Endothelial cell of umbilical vein (primary cell): ENCODE data around the gene AHI1. TPM values are rescaled to one million over a fixed set of nuclear protein-coding genes. Genes with fewer than 3 reads are reported as not detected.

Experiments used
- BruUV-seq: library from RNA; stranded (reverse); fragments of 400-500 nt; replicated peaks from 2 replicates; lab custom pipeline; 2021; lab: Mats Ljungman, UMichigan
- CTCF ChIA-PET: fragments of 300-600, 350-600 bp; sonication (Branson Sonifier 250); formaldehyde crosslinking; loops from one replicate; lab custom pipeline; 2021; ENCODE audit warnings: antibody characterized with exemption, inconsistent platforms; lab: Charles Lee
- POLR2A ChIA-PET: fragments of 300-600, 350-600 bp; sonication (Branson Sonifier 250); formaldehyde crosslinking; loops from one replicate; lab custom pipeline; 2021; ENCODE audit warnings: antibody characterized with exemption, inconsistent platforms; lab: Charles Lee
- DNase-seq: peaks from one replicate; pipeline ENCODE4 v3.0.0-alpha.2; 2011; ENCODE audit warnings: low read depth, low spot score
- FAIRE-seq: peaks from 2 replicates; lab custom pipeline; 2011; peaks lifted over from hg19 to GRCh38; lab: Jason Lieb, UNC
- H2AFZ ChIP-seq: 2 replicates; pipeline ENCODE4 v1.6.0; 2012; ENCODE audit warnings: low read depth, low read length, control low read depth, inconsistent platforms
- H3K27ac ChIP-seq: 2 replicates; pipeline ENCODE4 v1.5.1; 2011; ENCODE audit warnings: low read depth, mild to moderate bottlenecking, control low read depth, low read length, moderate library complexity; ENCODE audit not compliant: insufficient read depth
- H3K27me3 ChIP-seq, 2 experiments: 2 replicates each; pipeline versions ENCODE4 v1.6.0 to v1.6.1; 2011; ENCODE audit warnings: low read length in 2 of 2, mixed read lengths in 1 of 2; ENCODE audit not compliant: control insufficient read depth in 2 of 2, insufficient read depth in 2 of 2
- H3K36me3 ChIP-seq, 2 experiments: 2 replicates in 1 of 2; 3 replicates in 1 of 2; pipeline ENCODE4 v1.5.1; 2011; ENCODE audit warnings: low read length in 2 of 2, mild to moderate bottlenecking in 1 of 2, moderate library complexity in 1 of 2; ENCODE audit not compliant: control insufficient read depth in 2 of 2, insufficient read depth in 2 of 2; ENCODE audit errors: extremely low read depth in 1 of 2
- H3K4me1 ChIP-seq: 3 replicates; pipeline ENCODE4 v1.5.1; 2011; ENCODE audit warnings: mild to moderate bottlenecking, low read length; ENCODE audit not compliant: control insufficient read depth, insufficient read depth; ENCODE audit errors: extremely low read depth
- H3K4me2 ChIP-seq: 2 replicates; pipeline ENCODE4 v1.6.1; 2011; ENCODE audit warnings: low read length, control low read depth, mixed read lengths; ENCODE audit not compliant: insufficient read depth
- H3K4me3 ChIP-seq, 3 experiments: fragments of 200-600 bp in 1 of 3; sonication (generic), shearing (Covaris generic) in 1 of 3; replicated peaks in 1 of 3; 2 replicates each; pipeline ENCODE4 v1.5.1; 2011 to 2016; ENCODE audit warnings: control low read depth in 3 of 3, low read length in 3 of 3, mild to moderate bottlenecking in 2 of 3, inconsistent platforms in 1 of 3, low read depth in 1 of 3, moderate library complexity in 1 of 3; ENCODE audit not compliant: insufficient read depth in 1 of 3
- H3K79me2 ChIP-seq: 2 replicates; pipeline ENCODE4 v1.6.0; 2012; ENCODE audit warnings: low read length, inconsistent platforms; ENCODE audit not compliant: control insufficient read depth, insufficient read depth
- H3K9ac ChIP-seq: replicated peaks from 2 replicates; pipeline ENCODE3; 2011; ENCODE audit warnings: low read length, control low read depth; ENCODE audit not compliant: insufficient read depth; ENCODE audit errors: extremely low read depth
- H3K9me1 ChIP-seq: replicated peaks from 3 replicates; pipeline ENCODE4 v1.6.0; 2011; ENCODE audit warnings: mild to moderate bottlenecking, low read length; ENCODE audit not compliant: control insufficient read depth, insufficient read depth; ENCODE audit errors: extremely low read depth
- H3K9me3 ChIP-seq: replicated peaks from 2 replicates; pipeline ENCODE4 v1.5.1; 2012; ENCODE audit warnings: low read length, inconsistent platforms; ENCODE audit not compliant: control insufficient read depth, insufficient read depth
- H4K20me1 ChIP-seq: replicated peaks from 2 replicates; pipeline ENCODE3; 2011; ENCODE audit warnings: mild to moderate bottlenecking, low read length; ENCODE audit not compliant: control insufficient read depth, insufficient read depth; ENCODE audit errors: extremely low read depth
- CTCF ChIP-seq, 2 donors: IDR thresholded peaks; 1 replicate in 1 of 2; 2 replicates in 1 of 2; pipeline ENCODE4 v1.5.1; 2011; ENCODE audit warnings: low read length in 2 of 2, mild to moderate bottlenecking in 2 of 2, moderate library complexity in 2 of 2, control low read depth in 1 of 2, inconsistent platforms in 1 of 2, low read depth in 1 of 2; ENCODE audit not compliant: insufficient read depth in 1 of 2; ENCODE audit errors: extremely low read depth in 1 of 2
- EZH2 ChIP-seq: IDR thresholded peaks from 2 replicates; pipeline ENCODE4 v1.6.1; 2012; ENCODE audit warnings: borderline replicate concordance, low read depth, mild to moderate bottlenecking, moderate library complexity, low read length, inconsistent platforms; ENCODE audit not compliant: severe bottlenecking
- GATA2 ChIP-seq: IDR thresholded peaks from 2 replicates; pipeline ENCODE4 v1.7.0; 2011; ENCODE audit warnings: low read depth, mild to moderate bottlenecking, moderate library complexity, mixed read lengths, low read length; ENCODE audit not compliant: insufficient read length, insufficient read depth
- JUN ChIP-seq: IDR thresholded peaks from 2 replicates; pipeline ENCODE4 v1.6.1; 2011; ENCODE audit warnings: borderline replicate concordance, low read depth; ENCODE audit not compliant: insufficient read length, insufficient read depth
- MAX ChIP-seq: IDR thresholded peaks from 2 replicates; pipeline ENCODE4 v1.6.1; 2011; ENCODE audit not compliant: insufficient read depth, insufficient read length
- MYC ChIP-seq: IDR thresholded peaks from one replicate; pipeline ENCODE4 v1.6.1; 2011; ENCODE audit warnings: mild to moderate bottlenecking, low read depth, low read length
- POLR2AphosphoS5 ChIP-seq: IDR thresholded peaks from 2 replicates; pipeline ENCODE4 v1.6.1; 2012; ENCODE audit warnings: low read depth, mild to moderate bottlenecking, control low read depth, low read length, moderate library complexity; ENCODE audit not compliant: insufficient read depth
- dilution Hi-C: fragments of 300-500 bp; cut with MboI; formaldehyde crosslinking; loops from one replicate; pipeline ENCODE4 v1.15.0; 2019; ENCODE audit warnings: low sequenced_read_pairs; ENCODE audit not compliant: extremely low pct_ligation_motif_present
- intact Hi-C: fragments of 100-400 bp; cut with micrococcal nuclease; formaldehyde crosslinking; loops from one replicate; pipeline ENCODE4 v1.10.0; 2022
- polyA plus RNA-seq, 4 experiments: library from polyadenylated mRNA; depleted of rRNA in 3 of 4; stranded (reverse) in 3 of 4; unstranded in 1 of 4; fragments of >200 nt; gene quantifications; 2 replicates each; pipeline versions ENCODE4 v1.2.1 to v1.2.3, GENCODE V29; 2011 to 2012; ENCODE audit warnings: missing spikeins in 1 of 4
- total RNA-seq: library from RNA; stranded (reverse); gene quantifications from 2 replicates; pipeline ENCODE4 v1.2.3, GENCODE V29; 2021

The AHI1 gene
- total and polyA plus RNA-seq, 2 donors (not counting 3 experiments of a cell fraction or from before 2014, with no cell fraction given) = 5.1 to 20.7 TPM

- ChIA-PET CTCF (no interaction called here), POLR2A (no interaction called here)
- BruUV-seq = no TSS peak
- Histone ChIP-seq H3K9me1 (no peaks in the 10 kb centered on the region), H3K9me3 (no peaks in the 10 kb centered on the region), H4K20me1 (no peaks in the 10 kb centered on the region), H3K4me2 (no peak overlapping the region), H2AFZ (no peak overlapping the region), H3K27me3 (no peaks in the 10 kb centered on the region), H3K9ac (no peak overlapping the region), H3K36me3 (peaks cover 0 to 11% of the 10 kb centered on the region in 2 experiments), H3K27ac (no peak overlapping the region), H3K79me2 (no peaks in the 10 kb centered on the region), H3K4me1 (no peaks in the 10 kb centered on the region), H3K4me3 (no peak overlapping the region)
- TF ChIP-seq MYC (no peak), CTCF (IDR thresholded peaks at IDR 0.05; ENCODE audit: extremely low read depth in 1 of 2, insufficient read depth in 1 of 2, low read depth in 1 of 2, low read length in 2 of 2) (no peak), JUN (no peak), EZH2 (no peak), MAX (no peak), GATA2 (no peak), POLR2AphosphoS5 (no peak)
- intact Hi-C loops = no loop called here
- DNase-seq (no peak), FAIRE-seq (no peak)
- dilution Hi-C loops = no loop called here
These were observed 18.9 kb downstream of the AHI1 start for GRCh38 chr6:135478626-135479025.
